ENCODE data around the gene BCL3. TPM values are rescaled to one million over a fixed set of nuclear protein-coding genes. Genes with fewer than 3 reads are reported as not detected.

Gene BCL3
- total and polyA plus RNA-seq, 2 of the 13 experiments (the other 11 are each of a cell fraction or from before 2014, with no cell fraction given): 2.3 to 4.0 TPM

- TF ChIP-seq, protein P1, sequence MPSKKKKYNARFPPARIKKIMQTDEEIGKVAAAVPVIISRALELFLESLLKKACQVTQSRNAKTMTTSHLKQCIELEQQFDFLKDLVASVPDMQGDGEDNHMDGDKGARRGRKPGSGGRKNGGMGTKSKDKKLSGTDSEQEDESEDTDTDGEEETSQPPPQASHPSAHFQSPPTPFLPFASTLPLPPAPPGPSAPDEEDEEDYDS (CRISPR knock-in tag; IDR thresholded peaks at IDR 0.05): no peak
- TF ChIP-seq ZNF552 (CRISPR knock-in tag; IDR thresholded peaks at IDR 0.05; ENCODE audit: borderline replicate concordance): no peak
- TF ChIP-seq SRSF4 (IDR thresholded peaks at IDR 0.05; ENCODE audit: low read depth, low read length, poor library complexity, severe bottlenecking): no peak
- no peak for TF ChIP-seq KLF13 (CRISPR knock-in tag; IDR thresholded peaks at IDR 0.05)
- no peak for TF ChIP-seq ZNF564 (CRISPR knock-in tag; IDR thresholded peaks at IDR 0.05)
- TF ChIP-seq EED (CRISPR knock-in tag; IDR thresholded peaks at IDR 0.05): no peak
- no peak for TF ChIP-seq RFX1 (IDR thresholded peaks at IDR 0.05)
- peak; percentile 51 for TF ChIP-seq ZNF350 (CRISPR knock-in tag; IDR thresholded peaks at IDR 0.05; ENCODE audit: borderline replicate concordance, low read depth)
- TF ChIP-seq KDM4B (CRISPR knock-in tag; IDR thresholded peaks at IDR 0.05): no peak
- no peak for TF ChIP-seq PHB2 (IDR thresholded peaks at IDR 0.05; ENCODE audit: partially characterized antibody)
- no peak for TF ChIP-seq ZNF30 (CRISPR knock-in tag; IDR thresholded peaks at IDR 0.05)
- no peak for TF ChIP-seq CBX2 (IDR thresholded peaks at IDR 0.05; ENCODE audit: low read depth, low read length)
- TF ChIP-seq CBX2 (CRISPR knock-in tag; IDR thresholded peaks at IDR 0.05; ENCODE audit: low read depth): no peak
- TF ChIP-seq, protein P2, sequence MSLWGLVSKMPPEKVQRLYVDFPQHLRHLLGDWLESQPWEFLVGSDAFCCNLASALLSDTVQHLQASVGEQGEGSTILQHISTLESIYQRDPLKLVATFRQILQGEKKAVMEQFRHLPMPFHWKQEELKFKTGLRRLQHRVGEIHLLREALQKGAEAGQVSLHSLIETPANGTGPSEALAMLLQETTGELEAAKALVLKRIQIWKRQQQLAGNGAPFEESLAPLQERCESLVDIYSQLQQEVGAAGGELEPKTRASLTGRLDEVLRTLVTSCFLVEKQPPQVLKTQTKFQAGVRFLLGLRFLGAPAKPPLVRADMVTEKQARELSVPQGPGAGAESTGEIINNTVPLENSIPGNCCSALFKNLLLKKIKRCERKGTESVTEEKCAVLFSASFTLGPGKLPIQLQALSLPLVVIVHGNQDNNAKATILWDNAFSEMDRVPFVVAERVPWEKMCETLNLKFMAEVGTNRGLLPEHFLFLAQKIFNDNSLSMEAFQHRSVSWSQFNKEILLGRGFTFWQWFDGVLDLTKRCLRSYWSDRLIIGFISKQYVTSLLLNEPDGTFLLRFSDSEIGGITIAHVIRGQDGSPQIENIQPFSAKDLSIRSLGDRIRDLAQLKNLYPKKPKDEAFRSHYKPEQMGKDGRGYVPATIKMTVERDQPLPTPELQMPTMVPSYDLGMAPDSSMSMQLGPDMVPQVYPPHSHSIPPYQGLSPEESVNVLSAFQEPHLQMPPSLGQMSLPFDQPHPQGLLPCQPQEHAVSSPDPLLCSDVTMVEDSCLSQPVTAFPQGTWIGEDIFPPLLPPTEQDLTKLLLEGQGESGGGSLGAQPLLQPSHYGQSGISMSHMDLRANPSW (CRISPR knock-in tag; IDR thresholded peaks at IDR 0.05; ENCODE audit: borderline replicate concordance): no peak
- no peak for TF ChIP-seq ZNF740 (CRISPR knock-in tag; IDR thresholded peaks at IDR 0.05)
- TF ChIP-seq ZNF747 (CRISPR knock-in tag; IDR thresholded peaks at IDR 0.05; ENCODE audit: borderline replicate concordance): no peak
- TF ChIP-seq KDM3A (CRISPR knock-in tag; IDR thresholded peaks at IDR 0.05; ENCODE audit: low read depth): no peak
- TF ChIP-seq, protein P3, sequence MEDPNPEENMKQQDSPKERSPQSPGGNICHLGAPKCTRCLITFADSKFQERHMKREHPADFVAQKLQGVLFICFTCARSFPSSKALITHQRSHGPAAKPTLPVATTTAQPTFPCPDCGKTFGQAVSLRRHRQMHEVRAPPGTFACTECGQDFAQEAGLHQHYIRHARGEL (CRISPR knock-in tag; IDR thresholded peaks at IDR 0.05): no peak
- TF ChIP-seq ZSCAN21 (CRISPR knock-in tag; IDR thresholded peaks at IDR 0.05; ENCODE audit: borderline replicate concordance): no peak
- TF ChIP-seq ATAD3A (CRISPR knock-in tag; IDR thresholded peaks at IDR 0.05): no peak
- TF ChIP-seq CREB3 (CRISPR knock-in tag; IDR thresholded peaks at IDR 0.05): no peak
- no peak for TF ChIP-seq ZNF136 (CRISPR knock-in tag; IDR thresholded peaks at IDR 0.05; ENCODE audit: low read depth)
- no peak for TF ChIP-seq STAT5B (CRISPR knock-in tag; IDR thresholded peaks at IDR 0.05)
- TF ChIP-seq ZNF724P (CRISPR knock-in tag; IDR thresholded peaks at IDR 0.05; ENCODE audit: borderline replicate concordance): no peak
- 0 out of 2 replicates have a peak, but pooled peaks have one; percentile 62 for TF ChIP-seq TARDBP (CRISPR knock-in tag; IDR thresholded peaks at IDR 0.05)
- TF ChIP-seq, protein P4, sequence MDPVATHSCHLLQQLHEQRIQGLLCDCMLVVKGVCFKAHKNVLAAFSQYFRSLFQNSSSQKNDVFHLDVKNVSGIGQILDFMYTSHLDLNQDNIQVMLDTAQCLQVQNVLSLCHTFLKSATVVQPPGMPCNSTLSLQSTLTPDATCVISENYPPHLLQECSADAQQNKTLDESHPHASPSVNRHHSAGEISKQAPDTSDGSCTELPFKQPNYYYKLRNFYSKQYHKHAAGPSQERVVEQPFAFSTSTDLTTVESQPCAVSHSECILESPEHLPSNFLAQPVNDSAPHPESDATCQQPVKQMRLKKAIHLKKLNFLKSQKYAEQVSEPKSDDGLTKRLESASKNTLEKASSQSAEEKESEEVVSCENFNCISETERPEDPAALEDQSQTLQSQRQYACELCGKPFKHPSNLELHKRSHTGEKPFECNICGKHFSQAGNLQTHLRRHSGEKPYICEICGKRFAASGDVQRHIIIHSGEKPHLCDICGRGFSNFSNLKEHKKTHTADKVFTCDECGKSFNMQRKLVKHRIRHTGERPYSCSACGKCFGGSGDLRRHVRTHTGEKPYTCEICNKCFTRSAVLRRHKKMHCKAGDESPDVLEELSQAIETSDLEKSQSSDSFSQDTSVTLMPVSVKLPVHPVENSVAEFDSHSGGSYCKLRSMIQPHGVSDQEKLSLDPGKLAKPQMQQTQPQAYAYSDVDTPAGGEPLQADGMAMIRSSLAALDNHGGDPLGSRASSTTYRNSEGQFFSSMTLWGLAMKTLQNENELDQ (CRISPR knock-in tag; IDR thresholded peaks at IDR 0.05; ENCODE audit: borderline replicate concordance): no peak
These were observed 52.0 kb downstream of the BCL3 start (continued) for GRCh38 chr19:44800461-44800860.
